Posterior vena cava (tissue), 2 donors: ENCODE results near the gene SCTR. TPM values are rescaled to one million over a fixed set of nuclear protein-coding genes. Genes with fewer than 3 reads are reported as not detected.

ENCODE experiments used
- DNase-seq: peaks from one replicate; pipeline ENCODE4 v3.0.0-alpha.2; 2020; ENCODE audit warnings: low spot score
- intact Hi-C, 2 donors: fragments of 100-400 bp; cut with DNase I; formaldehyde crosslinking; loops; one replicate each; pipeline versions ENCODE4 v1.14.1 to v1.14.2; 2022 to 2023
- total RNA-seq, 2 donors: library from RNA; stranded (reverse); fragmentation: NEBNext Ultra II Directional; extraction: Animal tissue kit (Norgen Biotek cat#: 25700); gene quantifications; one replicate each; pipeline ENCODE4 v1.2.1, GENCODE V29; 2021
- donor health status: DM: yes; HTN: yes; CAD: no.
- donor health status: DM: yes; HTN: yes; CAD: no.

SCTR gene
- total RNA-seq, 2 donors from 2014 or later = not detected

DNA sequence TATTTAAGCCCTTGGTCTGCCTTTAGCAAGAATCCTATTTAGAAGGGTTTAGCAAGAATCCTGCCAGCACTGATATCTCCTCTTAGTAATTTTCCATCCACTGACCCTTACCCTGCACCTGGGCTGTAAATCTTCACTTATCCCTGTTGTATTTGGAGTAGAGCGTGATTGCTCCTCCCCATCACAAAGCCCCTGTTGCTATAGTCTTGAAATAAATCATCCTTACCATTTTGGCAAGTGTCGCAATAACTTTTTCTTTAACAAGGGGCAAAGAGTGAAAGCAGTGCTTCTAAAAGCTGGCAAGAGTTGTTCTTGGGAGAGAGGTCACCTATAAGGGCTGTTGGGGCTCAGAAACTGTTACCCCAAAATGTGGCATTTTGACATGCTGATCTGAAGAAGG is 3.7 kb upstream of the SCTR start:
- DNase-seq = no peak
- intact Hi-C loops = no loop called here

DNA sequence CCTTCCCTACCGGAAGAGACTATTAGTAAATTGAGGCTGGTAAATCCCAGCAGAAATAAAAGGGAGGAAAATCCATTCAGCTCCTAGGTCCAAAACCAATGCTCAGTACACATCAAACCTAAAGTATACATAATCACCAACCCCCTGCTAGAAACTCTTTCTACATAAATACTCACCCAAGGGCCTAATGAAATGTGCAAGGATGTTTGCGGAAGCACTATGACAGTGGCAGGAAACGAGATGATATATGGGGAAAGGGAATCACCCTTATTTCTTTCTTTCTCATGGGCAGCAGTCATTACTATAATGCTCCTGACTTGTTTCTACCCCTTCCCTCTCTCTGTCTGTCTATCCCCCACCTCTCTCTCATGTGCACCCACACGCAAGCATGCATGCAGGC is 1.3 kb upstream of the SCTR start:
- intact Hi-C loops = no loop called here
- DNase-seq = no peak

DNA sequence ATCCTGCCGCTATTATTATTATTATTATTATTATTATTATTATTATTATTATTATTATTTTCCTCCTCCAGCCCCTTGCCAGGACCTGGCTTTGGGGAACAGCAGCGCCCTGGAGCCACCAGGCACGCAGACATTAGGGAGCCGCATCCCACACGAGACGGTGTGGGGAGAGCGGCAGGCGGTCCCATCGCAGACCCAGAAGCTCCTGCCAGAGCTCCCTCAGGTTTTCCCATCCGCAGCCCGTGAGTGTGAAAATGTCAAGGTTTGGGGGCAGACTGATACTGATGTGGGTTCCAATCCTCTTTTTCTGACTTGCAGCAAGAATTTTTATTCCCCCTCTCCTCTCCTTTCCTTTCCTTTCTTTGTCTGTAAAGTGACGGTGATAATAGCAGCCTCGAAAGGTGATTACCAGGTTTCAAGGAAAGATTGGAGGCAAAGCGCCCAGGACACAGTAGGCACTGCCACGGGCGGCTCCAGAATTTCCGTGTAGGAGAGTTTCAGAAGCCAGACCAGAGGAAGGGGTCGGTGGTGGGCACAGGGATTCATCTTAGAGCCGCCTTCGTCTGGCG is 816 bp downstream of the SCTR start:
- no peak for DNase-seq
- intact Hi-C loops = loop anchor here in 1 of 2 donors (2.0 kb wide), 1 partner anchor 25 kb away; no protein-coding TSS in a partner anchor

DNA sequence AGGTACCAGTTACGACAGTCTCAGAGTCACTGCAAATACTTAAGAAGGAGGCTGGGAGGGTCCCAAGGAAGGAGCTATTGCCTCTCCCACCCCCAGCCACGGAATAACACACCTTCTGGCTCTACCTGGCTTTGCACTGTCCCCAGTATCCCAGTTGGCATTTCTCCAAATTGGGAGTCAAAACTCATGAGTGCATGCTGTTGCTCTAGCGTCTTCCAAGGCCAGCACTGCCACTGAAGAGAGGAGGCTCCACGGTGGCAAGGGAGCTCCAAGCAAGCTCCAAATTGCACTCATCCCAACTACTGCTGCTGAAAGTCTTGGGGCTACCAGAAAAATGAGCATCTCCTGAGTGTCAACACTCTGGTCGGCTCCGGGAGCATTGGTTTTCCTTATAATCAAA is 1.6 kb downstream of the SCTR start:
- no peak for DNase-seq
- intact Hi-C loops = loop anchor here in 1 of 2 donors (2.0 kb wide), 1 partner anchor 26 kb away; no protein-coding TSS in a partner anchor

DNA sequence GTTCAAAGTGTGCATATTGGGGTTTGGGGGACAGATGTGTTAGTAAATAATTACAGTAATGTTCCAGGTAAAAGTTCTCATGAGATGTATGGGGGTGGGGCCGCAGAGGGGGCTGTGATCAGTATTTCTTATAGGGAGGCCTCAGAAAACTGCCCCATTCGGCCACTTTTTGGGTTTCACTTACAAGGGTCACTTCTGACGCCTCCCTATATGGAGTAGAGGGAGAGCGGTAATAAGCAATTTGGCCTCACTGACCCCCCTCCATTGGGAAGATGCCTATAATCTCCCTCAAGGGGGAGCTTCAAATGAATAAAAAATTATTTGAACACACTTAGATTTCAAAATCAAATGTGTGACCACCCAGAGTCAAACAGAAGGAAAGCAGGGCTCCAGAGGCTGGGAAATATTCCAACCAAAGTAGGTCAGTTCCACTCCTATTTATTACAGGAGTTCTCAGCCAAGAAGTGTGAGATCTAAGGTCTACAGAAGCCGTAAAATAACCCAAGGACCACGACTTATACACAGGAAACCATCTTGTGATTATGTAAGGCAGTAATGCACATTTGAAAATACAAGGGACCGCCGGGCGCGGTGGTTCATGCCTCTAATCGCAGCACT is 2.7 kb downstream of the SCTR start:
- no peak for DNase-seq

DNA sequence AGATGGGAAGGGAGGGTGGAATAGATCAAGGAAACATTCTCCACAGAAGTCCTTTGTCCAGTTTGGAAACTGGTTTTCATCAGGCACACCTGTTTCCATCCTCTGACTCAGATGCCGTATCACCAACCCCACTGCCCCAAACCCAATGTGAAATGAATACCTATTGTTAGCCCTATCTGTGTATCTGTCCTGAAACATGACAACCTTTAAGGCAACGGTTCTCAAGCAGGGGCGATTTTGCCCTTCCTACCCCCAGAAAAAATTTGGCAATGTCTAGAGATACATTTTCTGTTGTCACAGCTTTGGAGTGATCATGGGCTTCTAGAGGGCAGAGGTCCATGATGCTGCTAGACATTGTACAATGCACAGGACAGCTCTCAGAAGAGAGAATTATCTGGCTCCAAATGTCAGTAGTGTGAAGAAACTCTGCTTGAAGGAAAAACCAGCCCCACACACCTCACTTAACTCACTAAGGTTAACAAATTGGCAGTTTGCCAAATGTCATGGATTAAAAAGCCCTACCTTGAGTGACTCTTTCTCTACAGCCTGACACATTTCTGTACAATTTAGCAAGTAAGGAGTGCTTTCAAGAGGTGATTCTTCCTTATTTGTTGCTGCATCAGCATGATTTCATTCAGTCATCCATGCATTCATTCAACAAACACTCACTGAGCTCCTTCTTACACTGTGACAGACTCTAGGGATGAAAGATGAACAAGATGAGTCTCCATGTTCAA is 3.4 kb downstream of the SCTR start:
- intact Hi-C loops = no loop called here
- no peak for DNase-seq

More for the DNA sequence above, 2.7 kb downstream of the SCTR start:
- intact Hi-C loops = loop anchor here in 1 of 2 donors (2.0 kb wide), 1 partner anchor 27 kb away; no protein-coding TSS in a partner anchor

DNA sequence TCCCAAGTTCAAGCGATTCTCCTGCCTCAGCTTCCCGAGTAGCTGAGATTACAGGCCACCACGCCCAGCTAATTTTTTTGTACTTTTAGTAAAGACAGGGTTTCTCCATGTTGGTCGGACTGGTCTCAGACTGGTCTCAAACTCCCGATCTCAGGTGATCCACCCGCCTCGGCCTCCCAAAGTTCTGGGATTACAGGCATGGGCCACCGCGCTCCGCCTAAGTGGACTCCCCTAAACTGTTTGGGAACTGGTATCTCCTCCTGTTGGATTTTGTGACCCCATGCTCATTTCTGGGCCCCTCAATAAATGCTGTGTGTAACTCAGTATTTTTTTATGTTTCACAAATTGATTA is 5.2 kb downstream of the SCTR start:
- DNase-seq = no peak
- intact Hi-C loops = no loop called here

DNA sequence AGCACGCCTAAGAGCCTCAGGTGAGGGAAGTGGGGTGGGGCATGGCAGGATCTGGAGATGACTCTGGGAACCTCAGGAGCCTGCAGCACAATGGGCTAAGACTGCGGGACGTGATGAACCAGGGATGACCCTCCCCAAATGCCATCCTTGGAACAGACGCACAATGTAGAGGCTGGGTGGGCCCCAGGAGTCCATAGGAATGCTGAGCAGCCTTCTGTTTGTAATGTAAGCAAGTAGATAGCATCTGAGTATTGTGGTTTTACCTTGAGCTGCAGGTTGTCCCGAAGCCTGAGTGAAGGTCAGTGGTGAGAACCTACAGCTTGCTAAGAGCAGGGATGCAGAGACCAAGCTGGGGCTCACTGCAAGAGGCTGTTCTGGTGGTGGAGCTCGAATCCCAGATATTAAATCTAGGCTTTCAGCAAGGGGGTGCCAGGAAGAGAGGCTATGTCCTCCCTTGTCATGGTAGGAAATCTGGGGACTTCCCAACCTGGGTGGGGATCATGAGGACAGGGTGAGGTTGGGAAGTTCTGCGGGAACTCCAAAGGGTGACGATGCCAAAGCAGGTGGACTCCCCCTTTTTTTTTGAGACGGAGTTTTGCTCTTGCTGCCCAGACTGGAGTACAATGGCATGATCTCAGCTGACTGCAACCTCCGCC is 5.8 kb downstream of the SCTR start:
- DNase-seq = no peak
- intact Hi-C loops = no loop called here

DNA sequence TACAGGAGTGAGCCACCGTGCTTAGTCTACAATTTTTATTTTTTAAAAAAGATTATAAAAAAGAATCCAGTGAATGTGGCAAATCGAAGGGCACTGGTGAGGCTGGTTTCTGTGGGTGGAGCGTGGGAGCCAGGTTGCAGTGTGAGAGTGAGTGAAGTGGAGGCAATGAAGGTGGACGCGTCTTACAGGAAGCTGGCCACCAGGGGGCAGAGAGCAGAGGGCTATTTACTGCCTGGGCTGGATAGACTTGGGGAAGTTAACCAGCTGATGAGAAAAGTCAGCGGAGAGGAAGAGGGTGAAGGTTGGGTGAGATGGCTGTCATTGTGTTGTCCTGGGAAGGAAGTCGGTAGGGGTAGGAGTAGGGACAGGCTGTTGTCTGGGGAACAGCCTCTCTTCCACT is 6.8 kb downstream of the SCTR start:
- intact Hi-C loops = no loop called here
- no peak for DNase-seq

DNA sequence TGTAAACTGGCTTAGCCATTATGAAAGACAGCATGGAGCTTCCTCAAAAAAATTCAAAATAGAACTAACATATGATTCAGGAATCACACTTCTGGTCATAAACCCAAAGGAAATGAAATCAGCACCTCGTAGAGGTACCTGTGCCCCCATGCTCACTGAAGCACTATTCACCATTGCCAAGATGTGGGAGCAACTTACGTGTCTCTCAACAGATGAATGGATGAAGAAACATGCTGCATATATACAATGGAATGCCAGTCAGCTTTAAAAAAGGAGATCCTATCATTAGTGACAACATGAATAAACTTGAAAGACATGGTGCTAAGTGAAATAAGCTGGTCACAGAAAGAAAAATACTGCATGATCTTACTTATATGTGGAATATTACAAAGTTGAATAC is 8.2 kb downstream of the SCTR start:
- intact Hi-C loops = no loop called here

DNA sequence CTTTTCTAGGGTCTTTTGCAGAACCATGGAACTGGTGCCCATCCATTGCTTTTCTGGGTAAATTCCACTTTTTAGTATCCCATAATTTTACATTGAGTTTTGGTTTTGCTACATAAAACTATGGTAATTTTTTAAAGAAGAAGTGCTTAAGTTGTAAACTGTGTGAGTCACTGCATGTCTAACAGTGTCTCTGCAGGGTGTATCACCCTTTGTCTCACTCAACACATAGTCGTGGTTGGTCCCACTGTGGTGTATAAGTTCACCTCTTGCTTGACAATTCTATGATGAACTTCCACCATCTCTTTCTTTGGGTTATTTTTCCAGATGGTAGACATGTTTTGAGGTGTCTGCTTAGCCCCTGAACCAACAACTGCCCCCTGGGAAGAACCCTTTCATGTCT is 10.5 kb downstream of the SCTR start:
- intact Hi-C loops = no loop called here
- no peak for DNase-seq

More for the DNA sequence above, 8.2 kb downstream of the SCTR start:
- no peak for DNase-seq

DNA sequence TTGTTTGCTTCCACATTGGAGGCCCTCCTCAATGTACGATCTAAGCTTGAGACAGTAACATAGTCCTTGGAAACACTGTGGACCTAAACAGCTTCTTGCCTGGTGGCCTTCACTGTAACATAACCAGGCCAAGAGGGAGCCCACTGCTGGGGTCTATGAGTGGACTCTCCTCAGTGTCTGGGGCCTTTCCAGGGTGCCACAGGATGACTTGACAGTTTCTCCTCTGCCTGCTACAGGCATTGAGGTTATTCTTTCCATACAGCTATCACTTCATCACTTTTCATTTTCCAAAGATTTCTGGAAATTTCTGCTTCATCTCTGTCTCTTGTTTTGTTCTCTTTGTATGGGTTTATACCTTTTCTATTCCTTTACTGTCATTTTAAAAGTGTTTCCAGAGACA is 11.3 kb downstream of the SCTR start:
- intact Hi-C loops = no loop called here
- no peak for DNase-seq

DNA sequence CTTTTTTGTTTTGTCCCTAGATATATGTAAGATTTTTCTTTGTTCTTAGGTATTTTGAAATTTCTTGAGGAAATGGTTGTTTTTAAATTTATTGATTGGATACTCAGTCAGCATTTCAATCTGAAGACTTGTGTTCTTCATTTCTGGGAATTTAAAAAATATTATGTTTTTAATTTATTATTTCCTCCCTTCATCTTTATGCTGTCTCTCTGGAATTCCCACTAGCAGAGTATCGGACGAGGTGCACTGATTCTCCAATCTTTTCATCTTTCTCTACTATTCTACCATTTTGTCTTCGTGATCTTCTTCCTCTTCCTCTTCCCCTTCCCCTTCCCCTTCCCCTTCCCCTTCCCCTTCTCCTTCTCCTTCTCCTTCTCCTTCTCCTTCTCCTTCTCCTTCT is 12.3 kb downstream of the SCTR start:
- intact Hi-C loops = no loop called here
- DNase-seq = no peak

DNA sequence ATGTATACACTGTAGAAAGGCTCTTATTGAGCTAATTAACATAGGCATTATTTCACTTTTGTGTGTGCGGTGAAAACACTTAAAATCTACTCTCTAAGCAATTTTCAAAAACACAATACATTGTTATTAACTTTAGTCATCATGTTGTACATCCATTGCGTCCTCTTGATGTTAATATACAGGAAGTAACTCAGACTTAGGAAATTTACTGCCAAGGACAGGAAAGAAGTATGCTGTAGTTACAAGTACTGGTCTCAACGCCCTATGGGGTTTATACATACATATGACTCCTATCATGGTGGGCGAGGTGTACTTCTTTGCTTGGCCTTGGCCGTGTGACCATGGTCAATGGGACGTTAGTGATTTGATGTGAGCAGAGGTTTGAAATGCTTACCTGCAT is 15.5 kb downstream of the SCTR start:
- intact Hi-C loops = no loop called here
- DNase-seq = no peak

DNA sequence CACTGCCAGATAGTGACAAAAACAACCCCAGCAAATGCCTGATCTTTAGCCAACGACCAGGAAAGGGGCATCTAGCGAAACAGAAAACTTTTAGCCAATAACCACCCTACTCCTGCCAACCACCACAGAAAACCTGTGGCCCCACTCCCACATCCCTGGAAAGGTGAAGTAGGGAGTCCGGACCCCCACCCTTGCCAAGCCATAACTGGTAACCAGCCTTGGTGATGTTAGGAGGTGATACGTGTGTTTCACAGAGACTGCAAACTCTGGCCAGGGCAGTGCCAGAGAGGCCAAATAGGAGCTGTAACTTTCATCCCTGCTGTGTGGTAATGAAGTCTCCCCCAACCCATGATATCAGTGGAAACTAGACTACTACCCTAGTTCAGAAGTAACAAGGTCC is 27.6 kb downstream of the SCTR start:
- no peak for DNase-seq
- intact Hi-C loops = no loop called here

DNA sequence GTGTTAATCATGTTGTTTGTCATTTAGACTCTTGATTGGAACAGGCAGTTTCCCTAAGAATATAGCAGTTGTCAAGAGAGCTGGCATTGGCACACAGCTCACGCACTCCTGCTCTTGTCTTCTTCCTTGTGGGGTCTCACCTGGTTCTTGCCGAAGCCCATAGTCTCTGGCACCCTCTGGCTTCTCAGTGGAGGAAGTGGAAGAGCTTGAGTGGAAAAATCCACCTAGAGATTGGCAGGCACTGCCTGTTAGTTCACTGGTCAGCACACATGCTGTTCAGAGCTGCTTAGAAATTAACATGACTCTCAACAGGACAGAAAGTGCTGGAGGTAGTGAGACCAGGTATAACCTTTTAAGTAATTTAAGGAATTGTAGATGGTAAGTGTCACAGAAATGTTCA is 28.3 kb downstream of the SCTR start:
- intact Hi-C loops = no loop called here
- DNase-seq = peak; percentile 35

DNA sequence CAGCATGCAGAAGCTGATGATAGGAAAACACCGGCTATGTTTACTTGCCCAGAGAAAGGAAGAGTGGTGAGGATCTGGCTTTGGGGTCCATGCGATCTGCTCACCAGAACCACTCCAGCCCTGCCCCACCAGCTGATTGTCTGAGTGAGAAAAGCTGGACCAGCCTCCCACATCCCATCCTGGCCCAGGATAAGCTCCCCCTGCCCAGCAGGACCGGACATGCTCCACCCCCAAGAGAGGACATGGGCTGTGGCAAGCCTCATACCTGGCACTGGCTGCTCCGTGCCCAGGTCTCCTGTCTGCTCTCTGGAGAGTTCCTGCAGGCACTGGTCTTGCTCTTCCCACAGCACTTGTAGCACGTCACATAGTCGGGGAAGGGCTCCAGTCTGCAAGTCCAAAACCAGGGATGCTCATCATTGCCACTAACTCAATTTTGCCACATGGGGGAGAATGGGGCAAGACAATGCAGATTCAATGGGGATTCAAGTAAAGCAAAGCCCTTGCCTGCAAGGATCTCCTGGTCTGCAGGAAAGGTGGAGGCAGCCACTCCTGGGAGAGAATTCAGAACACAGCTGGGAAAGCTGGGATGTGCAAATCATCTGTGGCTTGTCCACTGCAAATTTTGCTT is 30.0 kb downstream of the SCTR start:
- no peak for DNase-seq
- intact Hi-C loops = no loop called here

DNA sequence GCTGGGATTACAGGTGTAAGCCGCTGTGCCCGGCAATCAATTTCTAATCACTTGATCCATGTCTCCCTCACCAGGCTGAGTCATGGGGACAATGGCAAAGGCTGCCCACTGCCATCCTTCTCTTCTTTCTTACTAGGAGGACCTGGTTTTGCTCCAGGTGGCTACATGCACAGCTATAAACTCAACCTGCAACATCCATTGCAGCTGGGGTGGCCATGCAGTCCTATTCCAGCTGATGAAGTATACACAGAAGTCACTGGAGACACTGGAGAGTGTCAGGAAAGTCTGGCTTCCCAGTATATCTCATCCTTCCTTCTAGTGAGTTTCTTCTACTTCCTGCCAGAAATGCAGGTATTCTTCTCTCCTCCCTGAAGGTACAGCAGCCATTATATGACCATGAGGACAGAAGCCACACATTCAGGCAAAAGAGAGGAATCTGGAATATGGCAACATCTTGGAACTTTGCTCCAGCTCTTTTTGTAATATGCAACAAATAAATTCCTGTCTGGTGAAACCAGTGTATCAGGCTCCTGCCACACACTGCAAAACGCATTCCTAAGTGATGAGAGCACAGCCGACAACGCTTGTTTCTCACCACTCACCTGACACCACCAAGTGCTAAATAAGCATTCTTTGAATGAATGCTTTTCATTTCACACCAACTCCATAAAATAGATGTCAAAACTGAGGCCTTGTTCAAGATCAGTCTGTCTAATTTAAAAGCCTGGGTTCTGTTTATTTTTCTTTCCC is 32.3 kb downstream of the SCTR start:
- no peak for DNase-seq
- intact Hi-C loops = no loop called here

DNA sequence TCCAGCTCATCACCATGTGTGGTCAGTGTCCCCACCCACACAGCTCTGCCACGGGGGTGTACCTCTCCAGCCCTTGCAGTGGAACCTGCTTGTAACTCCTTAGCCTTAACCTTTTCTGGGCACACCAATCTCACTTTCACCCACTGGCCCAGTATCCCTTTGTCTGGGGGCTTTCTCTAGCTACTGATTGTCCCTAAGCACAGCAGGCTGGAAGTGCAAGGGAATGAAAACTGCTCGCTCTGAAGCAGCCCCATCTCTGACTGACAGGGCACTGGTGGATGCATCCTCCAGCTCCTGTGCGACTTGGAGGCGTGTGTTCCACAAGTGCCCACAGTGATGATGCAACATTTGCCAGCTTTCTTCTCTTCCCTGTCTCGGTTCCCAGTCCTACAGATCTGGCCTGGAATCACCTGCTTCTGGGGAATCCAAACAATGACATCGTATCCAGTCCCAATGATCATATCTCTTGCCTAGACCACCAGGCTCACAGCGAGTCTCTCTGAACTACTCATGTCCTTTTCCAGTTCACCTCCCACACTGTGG is 33.6 kb downstream of the SCTR start:
- intact Hi-C loops = no loop called here
- no peak for DNase-seq
